Mesendoderm (in vitro differentiated cells): Measurements from ENCODE around the gene SPAG8. TPM values are rescaled to one million over a fixed set of nuclear protein-coding genes. Genes with fewer than 3 reads are reported as not detected.

ENCODE experiments used
- DNase-seq: peaks from one replicate; pipeline ENCODE4 v3.0.0; 2013
- H2AK5ac ChIP-seq: 2 replicates; pipeline ENCODE4 v1.6.1; 2013; ENCODE audit warnings: low read length, inconsistent platforms
- H2BK120ac ChIP-seq: 2 replicates; pipeline ENCODE4 v1.6.1; 2013; ENCODE audit warnings: low read depth, mild to moderate bottlenecking, low read length, moderate library complexity, mixed read lengths
- H2BK15ac ChIP-seq: replicated peaks from 2 replicates; pipeline ENCODE4 v1.6.1; 2013; ENCODE audit warnings: low read depth, mild to moderate bottlenecking, moderate library complexity
- H2BK5ac ChIP-seq: 2 replicates; pipeline ENCODE4 v1.6.1; 2013; ENCODE audit warnings: low read length, inconsistent platforms
- H3K18ac ChIP-seq: 2 replicates; pipeline ENCODE4 v1.6.1; 2013; ENCODE audit warnings: mild to moderate bottlenecking, low read length, mixed read lengths
- H3K23ac ChIP-seq: one replicate; pipeline ENCODE4 v1.6.1; 2013; ENCODE audit warnings: low read length
- H3K27ac ChIP-seq: 2 replicates; pipeline ENCODE4 v1.5.1; 2013; ENCODE audit warnings: low read depth, mild to moderate bottlenecking, inconsistent platforms, low read length, moderate library complexity
- H3K27me3 ChIP-seq: 2 replicates; pipeline ENCODE4 v1.6.1; 2013; ENCODE audit warnings: low read length, control low read depth, mild to moderate bottlenecking, inconsistent platforms; ENCODE audit not compliant: insufficient read depth, poor library complexity
- H3K36me3 ChIP-seq: 2 replicates; pipeline ENCODE4 v1.6.1; 2013; ENCODE audit warnings: low read length, inconsistent platforms; ENCODE audit not compliant: control insufficient read depth, insufficient read depth
- H3K4ac ChIP-seq: one replicate; pipeline ENCODE4 v1.6.1; 2013; ENCODE audit warnings: low read depth, mild to moderate bottlenecking, low read length, moderate library complexity
- H3K4me1 ChIP-seq: 2 replicates; pipeline ENCODE4 v1.6.1; 2013; ENCODE audit warnings: low read depth, low read length, inconsistent platforms; ENCODE audit not compliant: control insufficient read depth
- H3K4me2 ChIP-seq: 2 replicates; pipeline ENCODE4 v1.6.1; 2013; ENCODE audit warnings: low read length
- H3K4me3 ChIP-seq: 2 replicates; pipeline ENCODE4 v1.5.1; 2013; ENCODE audit warnings: mild to moderate bottlenecking, low read length
- H3K56ac ChIP-seq: one replicate; pipeline ENCODE4 v1.6.1; 2013; ENCODE audit warnings: low read length
- H3K79me1 ChIP-seq: 2 replicates; pipeline ENCODE4 v1.6.1; 2013; ENCODE audit warnings: low read length, inconsistent platforms
- H3K79me2 ChIP-seq: 2 replicates; pipeline ENCODE4 v1.6.1; 2013; ENCODE audit warnings: mild to moderate bottlenecking, low read length; ENCODE audit not compliant: control insufficient read depth, insufficient read depth
- H3K9ac ChIP-seq: 2 replicates; pipeline ENCODE4 v1.6.1; 2013; ENCODE audit warnings: low read length, inconsistent platforms
- H4K5ac ChIP-seq: one replicate; pipeline ENCODE4 v1.6.1; 2013; ENCODE audit warnings: low read length
- H4K8ac ChIP-seq: one replicate; pipeline ENCODE4 v1.6.1; 2013; ENCODE audit warnings: low read depth, mild to moderate bottlenecking, control low read depth, low read length, moderate library complexity
- WGBS: extraction: QIAGEN DNeasy Blood & Tissue Kit; methylation state at CpG from one replicate; pipeline ENCODE4 v1.1.7; 2013; ENCODE audit warnings: low lambda C conversion rate, missing lambda C conversion rate; ENCODE audit not compliant: insufficient coverage; ENCODE audit errors: extremely low coverage; 5-methylcytosine and 5-hydroxymethylcytosine counted together
- polyA plus RNA-seq, 2 experiments: library from polyadenylated mRNA; stranded (reverse); fragments of 200-250 nt; gene quantifications; one replicate each; pipeline ENCODE4 v1.2.3, GENCODE V29; 2013

The SPAG8 gene
- polyA plus RNA-seq (2013, experiment 1 of 2) = 0.08 TPM
- polyA plus RNA-seq (2013, experiment 2 of 2) = 0.14 TPM

- Histone ChIP-seq H3K18ac (peak within 1 kb of the TSS; percentile 54), H3K79me1 (no peaks in the 10 kb centered on the region), H3K36me3 (peaks cover 1% of the 10 kb centered on the region), H2BK15ac (no peak within 1 kb of the TSS), H3K27ac (no peak within 1 kb of the TSS), H2BK120ac (no peak within 1 kb of the TSS), H4K5ac (peak within 1 kb of the TSS; percentile 17), H3K9ac (peak within 1 kb of the TSS; percentile 62), H3K4me2 (peak within 1 kb of the TSS; percentile 34), H3K56ac (peak within 1 kb of the TSS; percentile 61), H3K4ac (no peak within 1 kb of the TSS), H3K23ac (no peak within 1 kb of the TSS), H3K4me3 (no peak within 1 kb of the TSS), H3K79me2 (no peaks in the 10 kb centered on the region), H3K4me1 (peaks cover 4% of the 10 kb centered on the region), H4K8ac (no peak within 1 kb of the TSS), H2AK5ac (no peak within 1 kb of the TSS), H2BK5ac (no peak within 1 kb of the TSS), H3K27me3 (no peaks in the 10 kb centered on the region)
- DNase-seq = peak; percentile 99
- no CpG with 5 or more reads among the region's 28 CpGs for WGBS
These were observed at the start of gene SPAG8 for GRCh38 chr9:35812025-35812602. SPAG8 (minus strand) TSS chr9:35812262; CDS start chr9:35812147, 115 bp downstream.

- WGBS = no CpG with 5 or more reads among the region's 12 CpGs
- H2BK15ac ChIP-seq = no peak overlapping the region
- no peak overlapping the region for H3K9ac ChIP-seq
- no peak overlapping the region for H4K5ac ChIP-seq
- no peak for DNase-seq
- no peak overlapping the region for H3K27ac ChIP-seq
- H2BK5ac ChIP-seq = no peak overlapping the region
- no peak overlapping the region for H2BK120ac ChIP-seq
- no peak overlapping the region for H3K56ac ChIP-seq
- H3K4ac ChIP-seq = no peak overlapping the region
- H2AK5ac ChIP-seq = no peak overlapping the region
- no peaks in the 10 kb centered on the region for H3K79me2 ChIP-seq
- no peaks in the 10 kb centered on the region for H3K79me1 ChIP-seq
- H3K36me3 ChIP-seq = no peaks in the 10 kb centered on the region
- H4K8ac ChIP-seq = no peak overlapping the region
- no peaks in the 10 kb centered on the region for H3K27me3 ChIP-seq
- no peak overlapping the region for H3K23ac ChIP-seq
- no peak overlapping the region for H3K4me2 ChIP-seq
- no peak overlapping the region for H3K18ac ChIP-seq
- no peaks in the 10 kb centered on the region for H3K4me1 ChIP-seq
- no peak overlapping the region for H3K4me3 ChIP-seq
These were observed 49.3 kb upstream of the SPAG8 start for GRCh38 chr9:35861161-35861897.

- H3K27ac ChIP-seq = no peak overlapping the region
- no peak overlapping the region for H3K56ac ChIP-seq
- H3K36me3 ChIP-seq = no peaks in the 10 kb centered on the region
- H3K27me3 ChIP-seq = no peaks in the 10 kb centered on the region
- no peak overlapping the region for H4K8ac ChIP-seq
- H3K9ac ChIP-seq = no peak overlapping the region
- no peak overlapping the region for H3K23ac ChIP-seq
- no peaks in the 10 kb centered on the region for H3K79me1 ChIP-seq
- H3K4me3 ChIP-seq = no peak overlapping the region
- H3K79me2 ChIP-seq = no peaks in the 10 kb centered on the region
- H3K4me1 ChIP-seq = no peaks in the 10 kb centered on the region
- no peak overlapping the region for H4K5ac ChIP-seq
- no peak overlapping the region for H2AK5ac ChIP-seq
- H2BK15ac ChIP-seq = no peak overlapping the region
- no peak for DNase-seq
- H2BK120ac ChIP-seq = no peak overlapping the region
- no peak overlapping the region for H3K18ac ChIP-seq
- H2BK5ac ChIP-seq = no peak overlapping the region
- no peak overlapping the region for H3K4ac ChIP-seq
- WGBS = no CpG with 5 or more reads among the region's 3 CpGs
- H3K4me2 ChIP-seq = no peak overlapping the region
These were observed 47.9 kb upstream of the SPAG8 start for GRCh38 chr9:35859990-35860339.

- Histone ChIP-seq H2BK15ac (no peak overlapping the region), H2BK5ac (no peak overlapping the region), H3K56ac (no peak overlapping the region), H3K79me2 (no peaks in the 10 kb centered on the region), H3K23ac (no peak overlapping the region), H4K5ac (no peak overlapping the region), H2AK5ac (no peak overlapping the region), H3K9ac (no peak overlapping the region), H3K27ac (no peak overlapping the region), H3K4me1 (no peaks in the 10 kb centered on the region), H3K27me3 (no peaks in the 10 kb centered on the region), H3K4ac (no peak overlapping the region), H2BK120ac (no peak overlapping the region), H3K36me3 (no peaks in the 10 kb centered on the region), H3K18ac (no peak overlapping the region), H4K8ac (no peak overlapping the region), H3K79me1 (no peaks in the 10 kb centered on the region), H3K4me2 (no peak overlapping the region), H3K4me3 (no peak overlapping the region)
- no peak for DNase-seq
- WGBS = no CpG with 5 or more reads among the region's 16 CpGs
These were observed 47.4 kb upstream of the SPAG8 start for GRCh38 chr9:35859310-35859989.

- Histone ChIP-seq H3K36me3 (no peaks in the 10 kb centered on the region), H2BK5ac (no peak overlapping the region), H3K4me2 (no peak overlapping the region), H3K4ac (no peak overlapping the region), H3K4me1 (no peaks in the 10 kb centered on the region), H3K27me3 (no peaks in the 10 kb centered on the region), H4K5ac (no peak overlapping the region), H4K8ac (no peak overlapping the region), H3K18ac (no peak overlapping the region), H3K9ac (no peak overlapping the region), H3K27ac (no peak overlapping the region), H3K79me2 (no peaks in the 10 kb centered on the region), H3K56ac (no peak overlapping the region), H2AK5ac (no peak overlapping the region), H3K79me1 (no peaks in the 10 kb centered on the region), H3K4me3 (no peak overlapping the region), H2BK120ac (no peak overlapping the region), H2BK15ac (no peak overlapping the region), H3K23ac (no peak overlapping the region)
- no peak for DNase-seq
- no CpG with 5 or more reads among the region's 5 CpGs for WGBS
These were observed 46.4 kb upstream of the SPAG8 start for GRCh38 chr9:35858458-35858857.
